ENCODE data around the gene FSHR. TPM values are rescaled to one million over a fixed set of nuclear protein-coding genes. Genes with fewer than 3 reads are reported as not detected.

The FSHR gene
- total and polyA plus RNA-seq, 2 of the 4 experiments (the other 2 are of a cell fraction): not detected

GRCh38 chr2:49178656-49179055 is 24.3 kb upstream of the FSHR start:
- BruUV-seq (replicated peaks): no TSS peak
- intact Hi-C loops (cut with micrococcal nuclease): no loop called here
- Histone ChIP-seq H3K9me3 (ENCODE audit: control insufficient read depth, insufficient read depth, low read length) (peaks cover 2% of the 10 kb centered on the region), H2BK15ac (ENCODE audit: low read depth, low read length) (no peak overlapping the region), H3K9ac (ENCODE audit: low read depth, low read length) (no peak overlapping the region), H3K9me1 (ENCODE audit: insufficient read depth, low read length) (no peaks in the 10 kb centered on the region), H3K36me3 (ENCODE audit: control insufficient read depth, insufficient read depth, low read length) (no peaks in the 10 kb centered on the region), H4K8ac (ENCODE audit: low read depth in 2 of 2, low read length in 2 of 2) (no peak overlapping the region), H3K79me1 (ENCODE audit: low read depth in 1 of 2, low read length in 2 of 2) (no peaks in the 10 kb centered on the region), H3K4me1 (ENCODE audit: control insufficient read depth, insufficient read depth, low read length) (no peaks in the 10 kb centered on the region), H3K27me3 (ENCODE audit: control insufficient read depth, insufficient read depth, low read length) (no peaks in the 10 kb centered on the region), H3K27ac (ENCODE audit: insufficient read depth, low read length) (no peak overlapping the region), H3K56ac (ENCODE audit: extremely low read depth, insufficient read depth, low read length) (no peak overlapping the region), H4K91ac (ENCODE audit: insufficient read depth, low read depth, low read length) (no peak overlapping the region), H3K18ac (ENCODE audit: low read depth, low read length) (no peak overlapping the region), H2BK20ac (ENCODE audit: low read depth, low read length) (no peak overlapping the region), H4K20me1 (ENCODE audit: insufficient read depth, low read length) (no peaks in the 10 kb centered on the region), H2BK120ac (ENCODE audit: low read depth, low read length) (no peak overlapping the region), H3K4me2 (ENCODE audit: low read depth, low read length) (no peak overlapping the region), H2AFZ (replicated peaks; ENCODE audit: low read length, poor library complexity) (no peak overlapping the region), H2BK5ac (ENCODE audit: low read depth, low read length, poor library complexity, severe bottlenecking) (no peak overlapping the region), H3K4me3 (ENCODE audit: insufficient read depth, low read depth, low read length) (no peak overlapping the region), H3K4ac (ENCODE audit: low read depth, low read length) (no peak overlapping the region), H3K23ac (ENCODE audit: low read depth, low read length) (no peak overlapping the region), H2AK5ac (ENCODE audit: low read depth, low read length) (no peak overlapping the region), H3K14ac (replicated peaks; ENCODE audit: low read depth, low read length) (no peak overlapping the region), H4K5ac (ENCODE audit: low read depth, low read length) (no peak overlapping the region), H2AK9ac (replicated peaks; ENCODE audit: low read depth, low read length, poor library complexity) (no peak overlapping the region)
- TF ChIP-seq MAFK (IDR thresholded peaks at IDR 0.05; ENCODE audit: low read depth, low read length) (no peak), POLR2A (IDR thresholded peaks at IDR 0.05; ENCODE audit: low read depth, low read length) (no peak)
- WGBS, 2 experiments (ENCODE audit: extremely low coverage in 2 of 2, insufficient read length in 1 of 2): 24% methylated on average over 2 of the region's 7 CpGs; no CpG with 5 or more reads in 1 of the 2 experiments
- POLR2A ChIA-PET (ENCODE audit: unreplicated experiment): no interaction called here
- DNase-seq (no peak), ATAC-seq (ENCODE audit: low read depth) (no peak)
- dilution Hi-C loops (cut with HindIII; ENCODE audit: low sequenced_read_pairs, unreplicated experiment): no loop called here
- CTCF ChIA-PET: no interaction called here
- in situ Hi-C loops (cut with MboI; ENCODE audit: low sequenced_read_pairs): no loop called here

Measured in IMR-90 (cell line).